Adrenal gland (tissue), 12 donors: ENCODE measurements around the gene SLC2A4. TPM values are rescaled to one million over a fixed set of nuclear protein-coding genes. Genes with fewer than 3 reads are reported as not detected.
A peak's percentile ranks its signal among the peaks of the same experiment; 100 is the strongest.

ENCODE experiments used
- DNase-seq, 7 donors: peaks; one replicate each; pipeline ENCODE4 v3.0.0-alpha.2; 2019 to 2020
- H3K27ac ChIP-seq, 5 donors: fragments of 200-600 bp; sonication (generic) in 4 of 5; 1 replicate in 3 of 5; 2 replicates in 2 of 5; pipeline versions ENCODE4 v1.5.1 to v1.8.0; 2016 to 2020; ENCODE audit warnings: mild to moderate bottlenecking in 1 of 5
- H3K27me3 ChIP-seq: fragments of 200-600 bp; 2 replicates; pipeline ENCODE4 v1.8.0; 2021
- H3K36me3 ChIP-seq, 2 donors: fragments of 200-600 bp; replicated peaks in 1 of 2; 1 replicate in 1 of 2; 2 replicates in 1 of 2; pipeline versions ENCODE4 v1.5.1 to v1.8.0; 2018 to 2022
- H3K4me1 ChIP-seq, 2 donors: fragments of 200-600 bp; replicated peaks in 1 of 2; 1 replicate in 1 of 2; 2 replicates in 1 of 2; pipeline versions ENCODE4 v1.5.1 to v1.8.0; 2018 to 2021
- H3K4me3 ChIP-seq, 4 donors: fragments of 200-600 bp; sonication (generic) in 3 of 4; one replicate each; pipeline ENCODE4 v1.5.1; 2016 to 2018
- H3K9me3 ChIP-seq, 3 donors: fragments of 200-600 bp; sonication (generic) in 1 of 3; replicated peaks in 1 of 3; 1 replicate in 2 of 3; 2 replicates in 1 of 3; pipeline versions ENCODE4 v1.5.1 to v1.8.0; 2016 to 2021
- POLR2A ChIP-seq, 2 donors: fragments of 450-650 bp; IDR thresholded peaks; one replicate each; pipeline ENCODE4 v1.6.1; 2017; ENCODE audit warnings: antibody characterized with exemption in 2 of 2, mild to moderate bottlenecking in 2 of 2, moderate library complexity in 1 of 2
- WGBS, 4 donors: extraction: QIAGEN DNeasy Blood & Tissue Kit in 2 of 4; methylation state at CpG; one replicate each; pipeline versions ENCODE4 v1.1.5 to v1.1.7; 2013 to 2017; 5-methylcytosine and 5-hydroxymethylcytosine counted together
- intact Hi-C, 2 donors: fragments of 100-400 bp; cut with DNase I; formaldehyde crosslinking; loops; one replicate each; pipeline versions ENCODE4 v1.14.1 to v1.15.0; 2022 to 2023
- polyA plus RNA-seq, 3 donors: library from polyadenylated mRNA; stranded (reverse); fragments of 200-250 nt in 2 of 3; fragments of 350-450 nt in 1 of 3; fragmentation: Illumina TruSeq in 1 of 3; extraction: RNeasy Lipid Tissue Mini Kit (QIAGEN cat#74804) in 1 of 3; gene quantifications; one replicate each; pipeline ENCODE4 v1.2.3, GENCODE V29; 2013 to 2014
- total RNA-seq, 9 donors: library from RNA; depleted of rRNA in 4 of 9; stranded (reverse); fragments of >200 nt in 4 of 9; fragments of 120-200 nt in 1 of 9; fragmentation: NEBNext Ultra II Directional in 1 of 9; extraction: Animal tissue kit (Norgen Biotek cat#: 25700) in 1 of 9; gene quantifications; one replicate each; pipeline versions ENCODE4 v1.1.0 to v1.2.4, GENCODE V29; 2013 to 2023
- TF ChIP-seq, protein P1 (sequence below), 6 experiments: fragments of 450-650 bp in 4 of 6; fragments of 200-600 bp in 2 of 6; sonication (generic) in 1 of 6; IDR thresholded peaks; 1 replicate in 5 of 6; 2 replicates in 1 of 6; pipeline versions ENCODE4 v1.5.1 to v1.8.0; 2016 to 2021; ENCODE audit warnings: antibody characterized with exemption in 6 of 6, mild to moderate bottlenecking in 2 of 6, moderate library complexity in 1 of 6
- donor health status: healthy with polysubstance abuse.
- donor health status: Bipolar disorder and iron deficiency.
- donor health status: DM: yes; HTN: yes; CAD: no.
- donor health status: DM: no; HTN: no; CAD: no.
- donor health status: DM: no; HTN: no; CAD: no.
- donor health status: DM: yes; HTN: yes; CAD: no.

The SLC2A4 gene
- total and polyA plus RNA-seq, 12 donors = 0.75 to 30.0 (median 6.7) TPM

GRCh38 chr17:7246779-7247178, 34.7 kb upstream of the SLC2A4 start:
- H3K36me3 ChIP-seq = peaks cover 0 to 36% of the 10 kb centered on the region in 2 donors
- peaks cover 21 to 29% of the 10 kb centered on the region in 2 donors for H3K4me1 ChIP-seq
- H3K27me3 ChIP-seq = no peaks in the 10 kb centered on the region
- no peak overlapping the region for H3K27ac ChIP-seq
- WGBS, 4 donors = 89 to 98% (median 97%) methylated on average over 4 to 5 of the region's 5 CpGs
- no peak overlapping the region for H3K4me3 ChIP-seq
- no peaks in the 10 kb centered on the region for H3K9me3 ChIP-seq
- TF ChIP-seq, protein P1, sequence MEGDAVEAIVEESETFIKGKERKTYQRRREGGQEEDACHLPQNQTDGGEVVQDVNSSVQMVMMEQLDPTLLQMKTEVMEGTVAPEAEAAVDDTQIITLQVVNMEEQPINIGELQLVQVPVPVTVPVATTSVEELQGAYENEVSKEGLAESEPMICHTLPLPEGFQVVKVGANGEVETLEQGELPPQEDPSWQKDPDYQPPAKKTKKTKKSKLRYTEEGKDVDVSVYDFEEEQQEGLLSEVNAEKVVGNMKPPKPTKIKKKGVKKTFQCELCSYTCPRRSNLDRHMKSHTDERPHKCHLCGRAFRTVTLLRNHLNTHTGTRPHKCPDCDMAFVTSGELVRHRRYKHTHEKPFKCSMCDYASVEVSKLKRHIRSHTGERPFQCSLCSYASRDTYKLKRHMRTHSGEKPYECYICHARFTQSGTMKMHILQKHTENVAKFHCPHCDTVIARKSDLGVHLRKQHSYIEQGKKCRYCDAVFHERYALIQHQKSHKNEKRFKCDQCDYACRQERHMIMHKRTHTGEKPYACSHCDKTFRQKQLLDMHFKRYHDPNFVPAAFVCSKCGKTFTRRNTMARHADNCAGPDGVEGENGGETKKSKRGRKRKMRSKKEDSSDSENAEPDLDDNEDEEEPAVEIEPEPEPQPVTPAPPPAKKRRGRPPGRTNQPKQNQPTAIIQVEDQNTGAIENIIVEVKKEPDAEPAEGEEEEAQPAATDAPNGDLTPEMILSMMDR (IDR thresholded peaks at IDR 0.05) = no peak
- TF ChIP-seq POLR2A (IDR thresholded peaks at IDR 0.05) = no peak
- no peak for DNase-seq
- intact Hi-C loops = no loop called here

GRCh38 chr17:7248796-7249195, 32.7 kb upstream of the SLC2A4 start:
- no peak for DNase-seq
- H3K4me3 ChIP-seq = no peak overlapping the region
- intact Hi-C loops = no loop called here
- no peak for TF ChIP-seq POLR2A (IDR thresholded peaks at IDR 0.05)
- TF ChIP-seq, protein P1 (IDR thresholded peaks at IDR 0.05) = no peak
- H3K9me3 ChIP-seq = no peaks in the 10 kb centered on the region
- peak overlapping the region in 2 of 5 donors; percentile 21 to 100 for H3K27ac ChIP-seq
- no peaks in the 10 kb centered on the region for H3K27me3 ChIP-seq
- H3K36me3 ChIP-seq = peaks cover 0 to 34% of the 10 kb centered on the region in 2 donors
- H3K4me1 ChIP-seq = peaks cover 31 to 33% of the 10 kb centered on the region in 2 donors
- 53 to 62% (median 56%) methylated on average over 4 of the region's 4 CpGs for WGBS, 4 donors

DNA sequence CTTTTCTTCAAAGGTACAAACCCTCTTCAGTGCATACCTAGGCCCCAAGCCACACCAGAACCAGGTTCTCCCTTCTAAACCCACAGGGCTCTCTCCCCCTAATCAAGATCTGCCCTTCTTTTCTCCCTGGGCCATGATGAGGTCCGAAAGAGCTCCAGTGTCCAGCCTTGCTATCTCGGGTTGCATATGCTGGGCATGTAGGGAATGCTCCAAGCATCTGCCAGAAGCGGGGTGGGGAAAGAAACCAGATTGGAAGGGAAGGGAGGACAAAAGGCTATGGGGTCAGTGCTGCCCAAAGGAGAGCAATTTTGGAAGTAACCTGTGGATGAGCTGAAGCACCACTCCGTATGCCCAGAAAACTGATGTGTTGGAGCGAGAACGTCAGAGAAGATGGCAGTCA, 32.3 kb upstream of the SLC2A4 start:
- Histone ChIP-seq H3K36me3 (peaks cover 0 to 34% of the 10 kb centered on the region in 2 donors), H3K4me3 (no peak overlapping the region), H3K27me3 (no peaks in the 10 kb centered on the region), H3K27ac (peak overlapping the region in 2 of 5 donors; percentile 21 to 100), H3K9me3 (no peaks in the 10 kb centered on the region), H3K4me1 (peaks cover 31 to 37% of the 10 kb centered on the region in 2 donors)
- intact Hi-C loops = no loop called here
- whole genome bisulfite sequencing, 4 donors = 75 to 81% (median 78%) methylated on average over 6 of the region's 6 CpGs
- DNase-seq = peak in 1 of 7 donors; percentile 28
- TF ChIP-seq, protein P1 (IDR thresholded peaks at IDR 0.05) = no peak
- no peak for TF ChIP-seq POLR2A (IDR thresholded peaks at IDR 0.05)

DNA sequence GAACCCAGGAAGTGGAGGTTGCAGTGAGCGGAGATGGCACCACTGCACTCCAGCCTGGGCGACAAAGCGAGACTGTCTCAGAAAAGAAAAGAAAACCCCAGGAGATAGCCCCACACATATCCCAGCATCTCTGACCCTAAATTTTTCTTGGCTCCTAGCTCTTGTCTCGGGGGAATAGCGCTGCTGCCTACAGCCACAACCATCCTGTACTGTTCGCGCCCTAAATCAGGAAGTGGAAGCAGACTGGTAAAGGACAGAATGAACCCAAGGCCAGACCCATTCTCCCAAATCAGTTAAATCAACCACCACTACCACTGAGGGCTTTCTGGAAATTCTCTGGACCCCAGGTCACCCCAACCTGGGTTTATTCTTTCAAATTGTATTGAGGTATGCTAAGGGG, 31.7 kb upstream of the SLC2A4 start:
- Histone ChIP-seq H3K4me3 (peak overlapping the region in 2 of 4 donors; percentile 91 to 92), H3K9me3 (no peaks in the 10 kb centered on the region), H3K27me3 (no peaks in the 10 kb centered on the region), H3K4me1 (peaks cover 31 to 39% of the 10 kb centered on the region in 2 donors), H3K36me3 (peaks cover 0 to 34% of the 10 kb centered on the region in 2 donors), H3K27ac (peak overlapping the region in 2 of 5 donors; percentile 99 to 100)
- TF ChIP-seq, protein P1 (IDR thresholded peaks at IDR 0.05) = no peak
- no peak for TF ChIP-seq POLR2A (IDR thresholded peaks at IDR 0.05)
- WGBS, 4 donors = 77 to 84% (median 78%) methylated on average over 7 of the region's 7 CpGs
- peak in 1 of 7 donors; percentile 31 for DNase-seq
- intact Hi-C loops = no loop called here
